ENCODE results near the gene MYO9B.
"Not testable (repeated sequence)": the region's sequence is repeated elsewhere in the genome, so short reads cannot be mapped to it uniquely, and the experiment has no call there.

MYO9B gene

DNA sequence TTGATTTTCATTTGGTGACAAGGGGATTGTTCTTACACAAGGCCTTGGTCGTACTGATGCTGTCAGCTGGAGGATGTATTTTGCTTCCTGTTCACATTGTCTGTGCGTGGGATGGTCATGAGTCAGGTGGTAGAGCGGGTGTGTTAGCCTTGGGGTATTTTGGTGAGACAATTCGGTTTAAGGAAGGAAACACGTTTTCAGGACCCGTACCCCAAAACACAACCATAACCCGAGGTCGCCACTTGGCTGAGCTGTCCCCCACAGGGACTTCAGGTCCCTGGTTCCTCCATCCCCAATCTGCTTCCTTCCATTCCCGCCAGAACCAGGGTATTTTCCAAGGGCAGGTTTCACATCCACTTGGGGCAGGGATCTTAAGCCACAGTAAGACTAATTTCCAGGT is 15.0 kb downstream of the MYO9B start:
- DNase-seq, result no peak

DNA sequence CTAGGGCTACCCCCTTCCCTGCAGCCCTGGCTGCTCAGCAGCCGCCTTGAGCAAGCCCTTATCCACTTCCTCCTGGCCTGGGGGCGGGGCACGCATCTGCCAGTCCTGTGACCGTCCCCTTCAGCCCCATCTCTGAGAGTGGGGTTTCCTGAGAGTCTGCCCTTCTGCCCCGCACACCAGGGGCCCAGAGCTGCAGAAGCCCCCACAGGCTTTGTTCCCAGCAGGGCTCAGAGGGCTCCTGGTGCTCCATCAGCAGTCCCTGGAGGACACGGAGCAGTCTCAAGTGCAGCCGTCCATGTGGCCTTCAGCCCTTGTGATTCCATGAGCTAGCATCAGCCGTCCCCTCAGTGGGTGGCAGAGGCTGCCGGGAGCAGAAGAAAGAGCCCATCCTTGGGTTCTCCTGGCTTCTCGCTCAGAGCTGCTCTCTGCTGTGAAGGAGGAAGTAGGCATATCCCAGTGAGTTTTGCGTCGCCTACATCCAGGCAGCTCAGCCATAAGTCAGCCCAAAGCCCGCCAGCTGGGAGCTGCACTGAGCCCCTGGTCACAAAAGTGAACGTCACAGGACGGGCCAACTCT is 16.3 kb downstream of the MYO9B start:
- no peak for DNase-seq
- Histone ChIP-seq H3K4me1 (ENCODE audit: control insufficient read depth, insufficient read depth, low read length, poor library complexity, severe bottlenecking) (peaks cover 8% of the 10 kb centered on the region), H3K27ac (ENCODE audit: insufficient read depth, low read length, poor library complexity, severe bottlenecking) (no peak overlapping the region), H3K27me3 (replicated peaks; ENCODE audit: control insufficient read depth, insufficient read depth, low read length, poor library complexity, severe bottlenecking) (no peaks in the 10 kb centered on the region), H3K9me3 (ENCODE audit: control insufficient read depth, low read length) (no peaks in the 10 kb centered on the region), H3K36me3 (ENCODE audit: control insufficient read depth, insufficient read depth, low read length) (peaks cover 3% of the 10 kb centered on the region), H3K4me3 (ENCODE audit: insufficient read depth, low read depth, low read length, poor library complexity, severe bottlenecking) (no peak overlapping the region)

More for the DNA sequence above, 15.0 kb downstream of the MYO9B start:
- no peaks in the 10 kb centered on the region for H3K27me3 ChIP-seq (replicated peaks; ENCODE audit: control insufficient read depth, insufficient read depth, low read length, poor library complexity, severe bottlenecking)
- no peaks in the 10 kb centered on the region for H3K9me3 ChIP-seq (ENCODE audit: control insufficient read depth, low read length)
- peaks cover 13% of the 10 kb centered on the region for H3K36me3 ChIP-seq (ENCODE audit: control insufficient read depth, insufficient read depth, low read length)
- H3K27ac ChIP-seq (ENCODE audit: insufficient read depth, low read length, poor library complexity, severe bottlenecking), result no peak overlapping the region
- peaks cover 8% of the 10 kb centered on the region for H3K4me1 ChIP-seq (ENCODE audit: control insufficient read depth, insufficient read depth, low read length, poor library complexity, severe bottlenecking)
- no peak overlapping the region for H3K4me3 ChIP-seq (ENCODE audit: insufficient read depth, low read depth, low read length, poor library complexity, severe bottlenecking)

DNA sequence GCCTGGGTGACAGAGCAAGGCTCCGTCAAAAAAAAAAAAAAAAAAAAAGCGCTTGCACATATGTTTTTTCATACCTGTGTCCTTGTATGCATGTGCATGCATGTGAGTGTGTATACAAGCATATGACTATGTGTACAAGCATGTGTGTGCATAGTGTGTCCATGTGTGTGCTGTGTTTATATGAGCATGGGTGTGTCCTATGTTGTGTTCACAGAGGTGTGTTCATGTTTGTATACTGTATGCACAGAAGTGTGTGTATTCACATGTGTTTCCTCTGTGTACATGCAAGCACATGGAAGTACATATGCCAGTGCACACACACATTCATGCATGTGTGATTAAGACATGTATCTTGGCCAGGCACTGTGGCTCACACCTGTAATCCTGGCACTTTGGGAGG is 17.1 kb downstream of the MYO9B start:
- Histone ChIP-seq H3K4me3 (ENCODE audit: insufficient read depth, low read depth, low read length, poor library complexity, severe bottlenecking) (no peak overlapping the region), H3K9me3 (ENCODE audit: control insufficient read depth, low read length) (no peaks in the 10 kb centered on the region), H3K27me3 (replicated peaks; ENCODE audit: control insufficient read depth, insufficient read depth, low read length, poor library complexity, severe bottlenecking) (no peaks in the 10 kb centered on the region), H3K4me1 (ENCODE audit: control insufficient read depth, insufficient read depth, low read length, poor library complexity, severe bottlenecking) (peaks cover 8% of the 10 kb centered on the region), H3K36me3 (ENCODE audit: control insufficient read depth, insufficient read depth, low read length) (no peaks in the 10 kb centered on the region), H3K27ac (ENCODE audit: insufficient read depth, low read length, poor library complexity, severe bottlenecking) (no peak overlapping the region)
- no peak for DNase-seq

DNA sequence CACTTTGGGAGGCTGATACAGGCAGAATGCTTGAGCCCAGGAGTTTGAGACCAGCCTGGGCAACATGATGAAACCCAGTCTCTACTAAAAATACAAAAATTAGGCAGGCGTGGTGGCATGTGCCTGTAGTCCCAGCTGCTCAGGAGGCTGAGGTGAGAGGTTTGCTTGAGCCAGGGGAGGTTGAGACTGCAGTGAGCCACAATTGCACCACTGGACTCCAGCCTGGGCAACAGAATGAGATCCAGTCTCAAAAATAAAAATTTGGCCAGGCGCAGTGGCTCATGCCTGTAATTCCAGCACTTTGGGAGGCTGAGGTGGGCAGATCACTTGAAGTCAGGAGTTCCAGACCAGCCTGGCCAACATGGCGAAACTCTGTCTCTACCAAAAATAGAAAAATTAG is 19.1 kb downstream of the MYO9B start:
- not testable (repeated sequence) for H3K4me1 ChIP-seq (ENCODE audit: control insufficient read depth, insufficient read depth, low read length, poor library complexity, severe bottlenecking); H3K9me3 ChIP-seq (ENCODE audit: control insufficient read depth, low read length); DNase-seq; H3K36me3 ChIP-seq (ENCODE audit: control insufficient read depth, insufficient read depth, low read length); H3K27ac ChIP-seq (ENCODE audit: insufficient read depth, low read length, poor library complexity, severe bottlenecking); H3K4me3 ChIP-seq (ENCODE audit: insufficient read depth, low read depth, low read length, poor library complexity, severe bottlenecking); H3K27me3 ChIP-seq (replicated peaks; ENCODE audit: control insufficient read depth, insufficient read depth, low read length, poor library complexity, severe bottlenecking)

DNA sequence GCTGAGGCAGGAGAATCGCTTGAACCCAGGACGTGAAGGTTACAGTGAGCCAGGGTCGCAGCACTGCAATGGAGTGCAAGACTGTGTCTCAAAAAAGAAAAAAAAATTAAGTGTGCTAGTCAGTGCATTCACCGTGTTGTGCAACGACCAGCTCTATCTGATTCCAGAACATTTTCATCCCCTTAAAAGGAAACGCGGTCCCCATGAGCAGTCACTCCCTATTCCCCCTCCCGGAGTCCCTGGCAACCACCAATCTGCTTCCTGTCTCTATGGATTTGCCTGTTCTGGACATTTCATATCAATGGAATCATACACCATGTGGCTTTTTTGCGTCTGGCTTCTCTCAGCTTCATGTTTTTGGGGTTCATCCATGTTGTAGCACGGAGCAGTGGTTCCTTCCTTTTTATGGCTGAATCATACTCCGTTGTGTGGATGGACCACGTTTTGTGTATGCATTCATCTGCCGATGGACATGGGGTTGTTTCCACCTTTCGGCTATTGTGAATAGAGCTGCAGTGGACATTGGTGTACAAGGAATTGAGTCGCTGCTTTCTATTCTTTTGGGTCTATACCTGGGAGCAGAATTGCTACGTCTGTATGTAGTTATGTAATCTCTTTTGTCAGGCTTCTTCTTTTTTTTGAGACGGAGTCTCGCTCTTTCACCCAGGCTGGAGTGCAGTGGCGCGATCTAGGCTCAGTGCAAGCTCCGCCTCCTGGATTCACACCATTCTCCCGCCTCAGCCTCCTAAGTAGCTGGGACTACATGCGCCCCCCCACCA is 19.8 kb downstream of the MYO9B start:
- DNase-seq, result no peak
- H3K36me3 ChIP-seq (ENCODE audit: control insufficient read depth, insufficient read depth, low read length), result no peaks in the 10 kb centered on the region
- H3K4me1 ChIP-seq (ENCODE audit: control insufficient read depth, insufficient read depth, low read length, poor library complexity, severe bottlenecking), result peaks cover 8% of the 10 kb centered on the region
- no peaks in the 10 kb centered on the region for H3K27me3 ChIP-seq (replicated peaks; ENCODE audit: control insufficient read depth, insufficient read depth, low read length, poor library complexity, severe bottlenecking)
- H3K4me3 ChIP-seq (ENCODE audit: insufficient read depth, low read depth, low read length, poor library complexity, severe bottlenecking), result no peak overlapping the region
- H3K27ac ChIP-seq (ENCODE audit: insufficient read depth, low read length, poor library complexity, severe bottlenecking), result no peak overlapping the region
- H3K9me3 ChIP-seq (ENCODE audit: control insufficient read depth, low read length), result no peaks in the 10 kb centered on the region

DNA sequence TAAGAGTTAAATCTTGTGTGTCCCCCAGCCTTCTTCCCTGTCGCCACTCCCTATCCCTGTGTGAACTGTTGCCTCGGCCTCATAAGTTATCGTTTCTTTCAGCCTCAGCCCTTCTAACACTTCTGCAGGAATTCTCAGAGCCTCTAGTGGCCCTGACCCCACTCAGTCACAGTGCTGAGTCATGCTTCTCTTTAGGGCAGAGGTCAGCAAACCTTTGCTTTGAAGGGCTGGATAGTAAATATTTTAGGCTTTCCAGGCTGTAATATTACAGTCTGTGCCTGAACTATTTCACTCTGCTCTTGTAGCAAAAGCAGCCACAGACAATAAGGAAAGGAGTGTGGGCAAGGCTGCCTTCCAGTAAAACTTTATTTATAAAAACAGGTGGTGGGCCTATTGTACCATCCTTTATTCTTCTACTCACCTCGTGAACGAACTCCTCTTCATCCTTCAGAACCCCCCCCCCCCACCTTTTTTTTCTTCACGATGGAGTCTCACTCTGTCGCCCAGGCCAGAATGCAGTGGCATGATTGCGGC is 22.1 kb downstream of the MYO9B start:
- Histone ChIP-seq H3K36me3 (ENCODE audit: control insufficient read depth, insufficient read depth, low read length) (peaks cover 12% of the 10 kb centered on the region), H3K27me3 (replicated peaks; ENCODE audit: control insufficient read depth, insufficient read depth, low read length, poor library complexity, severe bottlenecking) (no peaks in the 10 kb centered on the region), H3K9me3 (ENCODE audit: control insufficient read depth, low read length) (no peaks in the 10 kb centered on the region), H3K27ac (ENCODE audit: insufficient read depth, low read length, poor library complexity, severe bottlenecking) (no peak overlapping the region), H3K4me3 (ENCODE audit: insufficient read depth, low read depth, low read length, poor library complexity, severe bottlenecking) (no peak overlapping the region), H3K4me1 (ENCODE audit: control insufficient read depth, insufficient read depth, low read length, poor library complexity, severe bottlenecking) (no peaks in the 10 kb centered on the region)
- DNase-seq, result no peak

DNA sequence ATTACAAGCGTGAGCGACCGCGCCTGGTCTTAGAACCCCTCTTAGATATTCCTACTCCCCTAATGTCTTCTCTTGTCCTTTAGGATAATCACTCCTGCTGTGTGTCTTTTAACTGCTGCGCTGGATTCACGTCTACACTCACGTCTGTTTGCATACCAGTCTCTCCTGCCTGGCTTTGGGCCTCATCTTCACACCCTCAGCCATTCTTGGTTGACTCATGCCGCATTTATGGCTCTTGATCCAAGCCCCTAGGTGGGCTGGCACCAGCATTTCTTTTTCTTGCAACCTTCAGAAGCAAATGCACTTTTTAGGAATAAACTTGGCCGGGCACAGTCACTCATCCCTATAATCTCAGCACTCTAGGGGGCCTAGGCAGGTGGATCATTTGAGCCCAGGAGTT is 22.7 kb downstream of the MYO9B start:
- no peaks in the 10 kb centered on the region for H3K27me3 ChIP-seq (replicated peaks; ENCODE audit: control insufficient read depth, insufficient read depth, low read length, poor library complexity, severe bottlenecking)
- H3K9me3 ChIP-seq (ENCODE audit: control insufficient read depth, low read length), result no peaks in the 10 kb centered on the region
- DNase-seq, result no peak
- H3K27ac ChIP-seq (ENCODE audit: insufficient read depth, low read length, poor library complexity, severe bottlenecking), result no peak overlapping the region
- H3K4me1 ChIP-seq (ENCODE audit: control insufficient read depth, insufficient read depth, low read length, poor library complexity, severe bottlenecking), result no peaks in the 10 kb centered on the region
- peaks cover 18% of the 10 kb centered on the region for H3K36me3 ChIP-seq (ENCODE audit: control insufficient read depth, insufficient read depth, low read length)
- H3K4me3 ChIP-seq (ENCODE audit: insufficient read depth, low read depth, low read length, poor library complexity, severe bottlenecking), result no peak overlapping the region

DNA sequence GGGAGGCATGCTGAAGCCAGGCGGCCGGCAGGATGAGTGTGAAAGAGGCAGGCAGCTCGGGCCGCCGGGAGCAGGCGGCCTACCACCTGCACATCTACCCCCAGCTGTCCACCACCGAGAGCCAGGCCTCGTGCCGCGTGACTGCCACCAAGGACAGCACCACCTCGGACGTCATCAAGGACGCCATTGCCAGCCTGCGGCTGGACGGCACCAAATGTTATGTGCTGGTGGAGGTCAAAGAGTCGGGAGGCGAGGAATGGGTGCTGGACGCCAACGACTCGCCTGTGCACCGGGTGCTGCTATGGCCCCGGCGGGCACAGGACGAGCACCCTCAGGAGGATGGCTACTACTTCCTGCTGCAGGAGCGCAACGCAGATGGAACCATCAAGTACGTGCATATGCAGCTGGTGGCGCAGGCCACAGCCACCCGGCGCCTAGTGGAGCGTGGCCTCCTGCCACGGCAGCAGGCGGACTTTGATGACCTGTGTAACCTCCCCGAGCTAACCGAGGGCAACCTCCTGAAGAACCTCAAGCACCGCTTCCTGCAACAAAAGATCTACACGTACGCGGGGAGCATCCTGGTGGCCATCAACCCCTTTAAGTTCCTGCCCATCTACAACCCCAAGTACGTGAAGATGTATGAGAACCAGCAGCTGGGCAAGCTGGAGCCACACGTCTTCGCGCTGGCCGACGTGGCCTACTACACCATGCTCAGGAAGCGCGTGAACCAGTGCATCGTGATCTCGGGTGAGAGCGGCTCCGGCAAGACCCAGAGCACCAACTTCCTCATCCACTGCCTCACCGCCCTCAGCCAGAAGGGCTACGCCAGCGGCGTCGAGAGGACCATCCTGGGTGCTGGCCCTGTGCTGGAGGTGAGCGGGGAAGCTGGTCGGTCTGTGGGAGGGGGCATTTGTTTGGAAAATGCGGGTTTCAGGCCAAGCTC is 26.4 kb downstream of the MYO9B start:
- Histone ChIP-seq H3K27ac (ENCODE audit: insufficient read depth, low read length, poor library complexity, severe bottlenecking) (no peak overlapping the region), H3K4me1 (ENCODE audit: control insufficient read depth, insufficient read depth, low read length, poor library complexity, severe bottlenecking) (no peaks in the 10 kb centered on the region), H3K36me3 (ENCODE audit: control insufficient read depth, insufficient read depth, low read length) (peaks cover 28% of the 10 kb centered on the region), H3K27me3 (replicated peaks; ENCODE audit: control insufficient read depth, insufficient read depth, low read length, poor library complexity, severe bottlenecking) (no peaks in the 10 kb centered on the region), H3K9me3 (ENCODE audit: control insufficient read depth, low read length) (no peaks in the 10 kb centered on the region), H3K4me3 (ENCODE audit: insufficient read depth, low read depth, low read length, poor library complexity, severe bottlenecking) (no peak overlapping the region)
- no peak for DNase-seq

DNA sequence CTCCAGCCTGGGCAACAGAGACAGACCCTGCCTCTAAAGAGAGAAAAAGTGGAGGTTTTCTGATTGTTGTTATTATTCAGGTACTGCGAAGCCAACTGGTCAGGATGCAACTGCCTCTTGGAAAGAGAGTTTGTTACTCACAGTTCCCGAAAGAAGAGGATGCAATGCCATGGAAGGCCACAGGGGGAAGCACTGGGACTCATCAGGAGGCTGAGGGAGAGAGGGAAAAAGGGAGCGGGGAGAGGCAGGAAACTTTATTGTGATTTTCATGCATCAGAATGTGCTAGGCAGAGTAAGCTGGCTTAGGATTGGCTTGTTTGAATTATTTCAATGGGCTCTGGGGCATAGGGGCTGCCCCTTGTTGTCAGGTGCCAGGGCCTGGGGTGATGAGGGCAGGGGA is 27.6 kb downstream of the MYO9B start:
- H3K27ac ChIP-seq (ENCODE audit: insufficient read depth, low read length, poor library complexity, severe bottlenecking), result no peak overlapping the region
- no peaks in the 10 kb centered on the region for H3K4me1 ChIP-seq (ENCODE audit: control insufficient read depth, insufficient read depth, low read length, poor library complexity, severe bottlenecking)
- DNase-seq, result no peak
- H3K36me3 ChIP-seq (ENCODE audit: control insufficient read depth, insufficient read depth, low read length), result peaks cover 38% of the 10 kb centered on the region
- H3K27me3 ChIP-seq (replicated peaks; ENCODE audit: control insufficient read depth, insufficient read depth, low read length, poor library complexity, severe bottlenecking), result no peaks in the 10 kb centered on the region
- H3K4me3 ChIP-seq (ENCODE audit: insufficient read depth, low read depth, low read length, poor library complexity, severe bottlenecking), result no peak overlapping the region
- H3K9me3 ChIP-seq (ENCODE audit: control insufficient read depth, low read length), result no peaks in the 10 kb centered on the region

Data from effector memory CD4-positive, alpha-beta T cell (primary cell).